Kidney (tissue), 14 donors: Measurements from ENCODE around the gene TGFBR3. TPM values are rescaled to one million over a fixed set of nuclear protein-coding genes. Genes with fewer than 3 reads are reported as not detected.

Experiments used
- DNase-seq, 5 donors: peaks; one replicate each; pipeline ENCODE4 v3.0.0-alpha.2; 2013 to 2020
- FAIRE-seq: peaks from 2 replicates; lab custom pipeline; 2012; peaks lifted over from hg19 to GRCh38; lab: Jason Lieb, UNC
- H3K27ac ChIP-seq, 2 donors: one replicate each; pipeline ENCODE4 v1.7.0; 2013; ENCODE audit warnings: low read depth in 2 of 2, low read length in 2 of 2, inconsistent platforms in 1 of 2
- H3K27me3 ChIP-seq: one replicate; pipeline ENCODE4 v1.7.1; 2013; ENCODE audit warnings: low read length, inconsistent platforms; ENCODE audit not compliant: control insufficient read depth, insufficient read depth
- H3K36me3 ChIP-seq, 3 donors: one replicate each; pipeline versions ENCODE4 v1.7.0 to v1.7.1; 2013; ENCODE audit warnings: low read length in 3 of 3, control low read depth in 1 of 3, inconsistent platforms in 1 of 3; ENCODE audit not compliant: insufficient read depth in 3 of 3, control insufficient read depth in 2 of 3
- H3K4me1 ChIP-seq, 3 donors: one replicate each; pipeline versions ENCODE4 v1.7.0 to v1.7.1; 2013; ENCODE audit warnings: low read length in 3 of 3, inconsistent platforms in 1 of 3, low read depth in 1 of 3; ENCODE audit not compliant: control insufficient read depth in 2 of 3, insufficient read depth in 2 of 3
- H3K4me3 ChIP-seq, 3 donors: one replicate each; pipeline versions ENCODE4 v1.7.0 to v1.8.1; 2013; ENCODE audit warnings: low read length in 3 of 3, control low read depth in 1 of 3, inconsistent platforms in 1 of 3
- H3K9ac ChIP-seq, 3 donors: one replicate each; pipeline versions ENCODE4 v1.7.0 to v1.7.1; 2013; ENCODE audit warnings: low read length in 3 of 3, control low read depth in 1 of 3, inconsistent platforms in 1 of 3
- H3K9me3 ChIP-seq, 3 donors: one replicate each; pipeline versions ENCODE4 v1.7.0 to v1.7.1; 2013; ENCODE audit warnings: low read length in 3 of 3, control low read depth in 1 of 3, inconsistent platforms in 1 of 3; ENCODE audit not compliant: control insufficient read depth in 2 of 3, insufficient read depth in 1 of 3
- intact Hi-C: fragments of 100-400 bp; cut with DNase I; formaldehyde crosslinking; loops from one replicate; pipeline ENCODE4 v1.11.1; 2022
- polyA plus RNA-seq: library from polyadenylated mRNA; stranded (reverse); fragments of 350-450 nt; fragmentation: Illumina TruSeq; extraction: RNeasy Lipid Tissue Mini Kit (QIAGEN cat#74804); gene quantifications from one replicate; pipeline ENCODE4 v1.2.3, GENCODE V29; 2014; ENCODE audit warnings: low read depth, low replicate concordance; ENCODE audit not compliant: insufficient read depth
- total RNA-seq: library from RNA; stranded (reverse); fragmentation: NEBNext Ultra II Directional; extraction: Animal tissue kit (Norgen Biotek cat#: 25700); gene quantifications from one replicate; pipeline ENCODE4 v1.2.1, GENCODE V29; 2021
- TF ChIP-seq, protein P1 (sequence below): IDR thresholded peaks from 3 replicates; pipeline ENCODE4 v1.5.1; 2012; ENCODE audit warnings: mild to moderate bottlenecking, moderate library complexity, borderline replicate concordance; ENCODE audit not compliant: insufficient read depth; ENCODE audit errors: extremely low read depth
- donor health status: control.
- donor health status: control.
- donor health status: control.
- donor health status: control.
- donor health status: control.
- donor health status: DM: yes; HTN: yes; CAD: no.
- donor health status: Normal renal cell carcinoma (clear cell type).

TGFBR3 gene
- total and polyA plus RNA-seq, 2 donors from 2014 or later = 15.8 to 57.9 TPM

DNA sequence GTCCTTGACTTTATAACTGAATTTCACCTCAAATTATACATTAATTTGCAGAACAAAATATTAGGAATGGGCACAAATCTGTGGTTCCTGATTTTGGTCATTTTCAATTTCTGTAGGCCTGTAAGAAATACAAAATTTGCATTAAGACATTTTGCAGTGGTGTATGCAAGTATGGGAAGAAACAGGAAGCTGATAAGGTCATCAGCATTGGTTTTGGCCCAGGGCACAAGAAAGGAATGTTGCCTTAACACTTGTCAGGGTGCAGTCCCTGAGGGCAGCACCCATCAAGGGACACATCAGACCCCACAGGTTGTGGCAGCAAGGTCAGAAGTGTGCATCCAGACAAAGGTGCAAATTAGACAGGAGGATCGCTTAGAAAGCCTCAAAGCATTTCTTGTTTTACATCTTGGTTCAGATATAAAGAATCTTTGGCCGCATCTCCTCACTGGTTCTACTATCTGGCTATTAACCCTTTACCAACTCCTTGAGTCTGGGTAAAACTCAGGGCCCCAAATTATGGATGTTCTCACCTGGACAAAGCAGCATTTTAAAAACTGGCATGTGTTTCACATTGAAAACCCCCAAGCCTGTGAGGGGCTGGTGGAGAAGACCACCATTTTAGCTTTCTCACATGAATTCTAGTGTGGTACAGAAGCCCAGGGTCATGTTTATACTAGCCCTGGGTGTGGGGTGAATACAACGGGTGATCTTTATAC lies 202.9 kb downstream of the TGFBR3 start:
- no peaks in the 10 kb centered on the region for H3K9me3 ChIP-seq
- no peak for FAIRE-seq
- no peak for DNase-seq
- no peak overlapping the region for H3K9ac ChIP-seq
- H3K4me3 ChIP-seq = no peak overlapping the region
- peaks cover 0 to 15% (median 2%) of the 10 kb centered on the region in 3 donors for H3K36me3 ChIP-seq
- peaks cover 1 to 3% (median 2%) of the 10 kb centered on the region in 3 donors for H3K4me1 ChIP-seq
- H3K27ac ChIP-seq = no peak overlapping the region
- intact Hi-C loops = no loop called here
- H3K27me3 ChIP-seq = no peaks in the 10 kb centered on the region
- TF ChIP-seq, protein P1, sequence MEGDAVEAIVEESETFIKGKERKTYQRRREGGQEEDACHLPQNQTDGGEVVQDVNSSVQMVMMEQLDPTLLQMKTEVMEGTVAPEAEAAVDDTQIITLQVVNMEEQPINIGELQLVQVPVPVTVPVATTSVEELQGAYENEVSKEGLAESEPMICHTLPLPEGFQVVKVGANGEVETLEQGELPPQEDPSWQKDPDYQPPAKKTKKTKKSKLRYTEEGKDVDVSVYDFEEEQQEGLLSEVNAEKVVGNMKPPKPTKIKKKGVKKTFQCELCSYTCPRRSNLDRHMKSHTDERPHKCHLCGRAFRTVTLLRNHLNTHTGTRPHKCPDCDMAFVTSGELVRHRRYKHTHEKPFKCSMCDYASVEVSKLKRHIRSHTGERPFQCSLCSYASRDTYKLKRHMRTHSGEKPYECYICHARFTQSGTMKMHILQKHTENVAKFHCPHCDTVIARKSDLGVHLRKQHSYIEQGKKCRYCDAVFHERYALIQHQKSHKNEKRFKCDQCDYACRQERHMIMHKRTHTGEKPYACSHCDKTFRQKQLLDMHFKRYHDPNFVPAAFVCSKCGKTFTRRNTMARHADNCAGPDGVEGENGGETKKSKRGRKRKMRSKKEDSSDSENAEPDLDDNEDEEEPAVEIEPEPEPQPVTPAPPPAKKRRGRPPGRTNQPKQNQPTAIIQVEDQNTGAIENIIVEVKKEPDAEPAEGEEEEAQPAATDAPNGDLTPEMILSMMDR = no peak

DNA sequence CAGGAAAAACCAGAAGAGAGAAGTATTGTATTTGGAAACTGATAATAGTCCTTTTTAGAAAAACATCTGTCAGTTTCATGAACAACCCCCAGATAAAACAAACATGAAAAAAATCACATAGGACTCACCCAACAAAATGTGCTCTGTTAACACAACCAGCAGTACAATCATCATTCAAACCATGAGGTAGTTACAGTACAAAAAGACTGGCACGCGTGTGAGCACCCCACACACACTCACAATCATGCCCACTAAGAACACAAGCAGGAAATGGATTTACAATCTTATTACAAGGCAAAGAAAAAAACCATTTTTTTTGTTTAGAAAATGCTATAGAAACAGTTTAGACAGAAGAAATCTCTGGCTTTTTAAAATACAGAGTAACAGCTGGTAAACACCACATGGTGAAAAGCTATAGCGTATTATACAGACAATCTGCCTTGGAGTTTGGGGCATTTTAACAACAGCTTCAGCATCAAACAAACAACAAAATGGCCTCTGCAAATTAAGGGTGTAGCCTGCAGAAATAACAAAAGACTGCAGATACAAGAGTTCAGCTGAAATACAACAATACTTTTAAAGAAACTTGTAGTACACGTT lies 205.3 kb downstream of the TGFBR3 start:
- H3K9ac ChIP-seq = no peak overlapping the region
- peaks cover 0 to 3% (median 2%) of the 10 kb centered on the region in 3 donors for H3K4me1 ChIP-seq
- peaks cover 0 to 10% (median 2%) of the 10 kb centered on the region in 3 donors for H3K36me3 ChIP-seq
- DNase-seq (peak in 2 of 5 donors; percentile 21 to 65), FAIRE-seq (no peak)
- no peaks in the 10 kb centered on the region for H3K27me3 ChIP-seq
- H3K27ac ChIP-seq = no peak overlapping the region
- TF ChIP-seq, protein P1 = no peak
- intact Hi-C loops = no loop called here
- H3K4me3 ChIP-seq = no peak overlapping the region
- no peaks in the 10 kb centered on the region for H3K9me3 ChIP-seq

DNA sequence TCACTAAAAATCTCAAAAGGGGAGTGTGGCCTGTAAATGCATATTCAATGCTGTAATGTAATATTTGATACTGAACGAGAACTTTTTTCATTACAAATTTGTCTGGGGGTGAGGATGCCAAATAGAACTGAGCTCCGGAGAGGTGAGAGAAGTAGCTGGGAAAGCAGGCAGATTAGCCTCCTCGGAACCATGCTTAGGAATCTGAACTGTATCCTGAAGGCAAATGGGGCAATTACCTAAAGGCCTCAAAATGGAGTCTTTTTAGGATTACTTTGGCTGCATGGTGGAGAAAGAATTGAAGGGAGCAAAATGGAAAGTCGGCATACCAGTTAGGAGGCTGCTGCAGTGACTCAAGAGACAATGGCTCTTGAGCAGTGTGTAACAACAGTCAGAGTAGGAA lies 206.5 kb downstream of the TGFBR3 start:
- no peaks in the 10 kb centered on the region for H3K27me3 ChIP-seq
- peaks cover 0 to 10% (median 2%) of the 10 kb centered on the region in 3 donors for H3K36me3 ChIP-seq
- peaks cover 0 to 2% (median 0%) of the 10 kb centered on the region in 3 donors for H3K4me1 ChIP-seq
- H3K4me3 ChIP-seq = no peak overlapping the region
- no peaks in the 10 kb centered on the region for H3K9me3 ChIP-seq
- DNase-seq = no peak
- intact Hi-C loops = no loop called here
- TF ChIP-seq, protein P1 = no peak
- no peak overlapping the region for H3K9ac ChIP-seq
- H3K27ac ChIP-seq = no peak overlapping the region
- no peak for FAIRE-seq
